ENCODE data around the gene SAMD3. TPM values are rescaled to one million over a fixed set of nuclear protein-coding genes. Genes with fewer than 3 reads are reported as not detected.

The SAMD3 gene
- total and polyA plus RNA-seq, 4 donors, result 0.08 to 4.3 (median 1.2) TPM

- no peak overlapping the region for H3K27ac ChIP-seq (ENCODE audit: low read depth in 1 of 2, low read length in 2 of 2)
- H3K4me1 ChIP-seq (ENCODE audit: control insufficient read depth in 4 of 4, insufficient read depth in 4 of 4, low read length in 3 of 4), result no peaks in the 10 kb centered on the region
- TF ChIP-seq ZBTB33 (IDR thresholded peaks at IDR 0.05) (no peak), SP1 (IDR thresholded peaks at IDR 0.05) (no peak), EGR1 (IDR thresholded peaks at IDR 0.05; ENCODE audit: low read depth in 2 of 2) (no peak), ATF3 (IDR thresholded peaks at IDR 0.05) (no peak), NR2F2 (IDR thresholded peaks at IDR 0.05) (no peak), MAX (IDR thresholded peaks at IDR 0.05) (no peak)
These were observed 102.0 kb downstream of the SAMD3 start for GRCh38 chr6:130120731-130121130.

GRCh38 chr6:130119211-130119610 is 103.5 kb downstream of the SAMD3 start:
- Histone ChIP-seq H3K4me1 (ENCODE audit: control insufficient read depth in 4 of 4, insufficient read depth in 4 of 4, low read length in 3 of 4) (no peaks in the 10 kb centered on the region), H3K27ac (ENCODE audit: low read depth in 1 of 2, low read length in 2 of 2) (no peak overlapping the region), H3K9ac (ENCODE audit: low read depth in 1 of 2, low read length in 2 of 2) (no peak overlapping the region), H3K9me3 (ENCODE audit: control insufficient read depth in 4 of 4, low read length in 3 of 4) (no peaks in the 10 kb centered on the region), H3K4me3 (ENCODE audit: low read depth in 1 of 3, low read length in 3 of 3) (no peak overlapping the region), H3K36me3 (ENCODE audit: control insufficient read depth in 4 of 4, insufficient read depth in 3 of 4, low read depth in 1 of 4, low read length in 3 of 4) (peaks cover 0 to 2% (median under 1%) of the 10 kb centered on the region in 4 donors), H3K27me3 (ENCODE audit: control insufficient read depth in 4 of 4, insufficient read depth in 4 of 4, low read length in 3 of 4) (no peaks in the 10 kb centered on the region)
- DNase-seq (ENCODE audit: low spot score), result no peak
- TF ChIP-seq REST (IDR thresholded peaks at IDR 0.05) (no peak), YY1 (IDR thresholded peaks at IDR 0.05) (no peak), NR2F2 (IDR thresholded peaks at IDR 0.05) (no peak), JUND (IDR thresholded peaks at IDR 0.05) (no peak), HNF4A (conservative IDR thresholded peaks at IDR 0.05) (no peak), SP1 (IDR thresholded peaks at IDR 0.05) (no peak), ZBTB33 (IDR thresholded peaks at IDR 0.05) (no peak), FOXA1 (IDR thresholded peaks at IDR 0.05) (no peak), MAX (IDR thresholded peaks at IDR 0.05) (no peak), RXRA (IDR thresholded peaks at IDR 0.05) (no peak), EGR1 (IDR thresholded peaks at IDR 0.05; ENCODE audit: low read depth in 2 of 2) (no peak), CTCF (IDR thresholded peaks at IDR 0.05; ENCODE audit: low read depth, low read length, missing input control) (no peak)
- WGBS, result 100% methylated on average over 1 of the region's 1 CpG

More at GRCh38 chr6:130120731-130121130, 102.0 kb downstream of the SAMD3 start:
- Histone ChIP-seq H3K27me3 (ENCODE audit: control insufficient read depth in 4 of 4, insufficient read depth in 4 of 4, low read length in 3 of 4) (no peaks in the 10 kb centered on the region), H3K9ac (ENCODE audit: low read depth in 1 of 2, low read length in 2 of 2) (no peak overlapping the region), H3K9me3 (ENCODE audit: control insufficient read depth in 4 of 4, low read length in 3 of 4) (no peaks in the 10 kb centered on the region), H3K4me3 (ENCODE audit: low read depth in 1 of 3, low read length in 3 of 3) (no peak overlapping the region), H3K36me3 (ENCODE audit: control insufficient read depth in 4 of 4, insufficient read depth in 3 of 4, low read depth in 1 of 4, low read length in 3 of 4) (peaks cover 0 to 2% (median under 1%) of the 10 kb centered on the region in 4 donors)
- DNase-seq (ENCODE audit: low spot score), result no peak
